GM21360 (cell line): ENCODE results near the gene WDR26.

Experiments used
- ATAC-seq: cut with Tn5 transposase; IDR thresholded peaks from one replicate; pipeline ENCODE4 v1.9.1; 2021; ENCODE audit warnings: mild to moderate bottlenecking, moderate library complexity; ENCODE audit not compliant: unreplicated experiment

The WDR26 gene

GRCh38 chr1:224393294-224393693 lies 41.3 kb downstream of the WDR26 start:
- ATAC-seq: no peak

GRCh38 chr1:224392411-224393249 lies 42.0 kb downstream of the WDR26 start:
- no peak for ATAC-seq

DNA sequence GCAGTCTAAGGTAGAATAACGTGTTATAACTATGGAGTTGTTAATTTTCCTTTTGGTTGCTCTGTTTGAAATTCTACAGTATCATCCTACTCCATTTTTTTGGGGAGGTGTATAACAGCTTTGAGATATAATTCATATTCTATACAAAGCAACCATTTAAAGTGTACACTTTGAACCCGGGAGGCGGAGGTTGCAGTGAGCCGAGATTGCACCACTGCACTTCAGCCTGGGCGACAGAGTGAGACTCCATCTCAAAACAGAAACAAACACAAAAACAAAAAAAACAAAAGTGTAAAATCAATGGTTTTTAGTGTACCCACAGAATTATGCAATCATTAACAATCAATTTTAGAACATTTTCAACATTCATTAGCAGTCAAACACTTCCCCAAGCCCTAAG lies 44.1 kb downstream of the WDR26 start:
- ATAC-seq: no peak

- ATAC-seq: no peak
Observed at GRCh38 chr1:224387943-224388342, 46.7 kb downstream of the WDR26 start.

- ATAC-seq: no peak
Observed at GRCh38 chr1:224387302-224387912, 47.2 kb downstream of the WDR26 start.

GRCh38 chr1:224383218-224383617 lies 51.4 kb downstream of the WDR26 start:
- ATAC-seq: no peak

- no peak for ATAC-seq
Observed at GRCh38 chr1:224381880-224382548, 52.6 kb downstream of the WDR26 start.

GRCh38 chr1:224380003-224380402 lies 54.6 kb downstream of the WDR26 start:
- peak; percentile 61 for ATAC-seq

DNA sequence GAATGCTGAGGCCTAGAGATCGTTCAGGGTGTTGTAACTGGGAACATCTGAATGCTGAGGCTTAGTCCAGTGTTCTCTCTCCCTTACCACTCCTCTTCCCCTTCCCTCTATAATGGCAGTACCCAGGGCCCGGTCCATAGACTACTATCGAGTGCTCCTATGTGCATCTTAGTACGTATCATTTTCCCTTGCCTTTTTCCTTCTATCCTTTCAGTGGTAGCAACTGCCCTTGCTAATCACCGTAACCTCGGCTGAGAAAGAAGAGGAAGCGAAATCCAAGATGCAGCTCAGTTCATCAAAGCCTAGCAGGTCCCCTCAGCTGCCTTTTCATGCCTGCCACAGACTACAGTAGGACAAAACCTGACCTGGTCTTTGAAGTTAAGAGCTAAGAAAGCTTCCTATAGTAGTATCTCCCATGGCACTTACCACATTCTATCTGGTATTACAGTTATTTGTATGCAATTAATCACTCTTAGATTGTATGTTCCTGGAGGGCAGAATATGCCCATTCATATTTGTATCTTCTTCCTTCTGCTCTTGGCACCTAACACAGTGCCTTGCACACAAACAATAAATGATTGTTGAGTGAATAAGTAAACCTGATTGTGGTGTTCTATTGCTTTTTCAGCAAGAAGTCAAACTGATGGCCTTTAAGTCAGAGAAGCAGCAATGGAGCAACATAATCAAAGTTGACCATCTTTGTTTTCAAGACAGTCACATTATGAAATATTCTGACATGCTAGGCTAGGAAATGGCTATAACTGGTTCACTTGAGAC lies 55.6 kb downstream of the WDR26 start:
- ATAC-seq: peak; percentile 37

- peak; percentile 65 for ATAC-seq
Observed at GRCh38 chr1:224377676-224378006, 57.0 kb downstream of the WDR26 start.

GRCh38 chr1:224375059-224375458 lies 59.5 kb downstream of the WDR26 start:
- no peak for ATAC-seq

DNA sequence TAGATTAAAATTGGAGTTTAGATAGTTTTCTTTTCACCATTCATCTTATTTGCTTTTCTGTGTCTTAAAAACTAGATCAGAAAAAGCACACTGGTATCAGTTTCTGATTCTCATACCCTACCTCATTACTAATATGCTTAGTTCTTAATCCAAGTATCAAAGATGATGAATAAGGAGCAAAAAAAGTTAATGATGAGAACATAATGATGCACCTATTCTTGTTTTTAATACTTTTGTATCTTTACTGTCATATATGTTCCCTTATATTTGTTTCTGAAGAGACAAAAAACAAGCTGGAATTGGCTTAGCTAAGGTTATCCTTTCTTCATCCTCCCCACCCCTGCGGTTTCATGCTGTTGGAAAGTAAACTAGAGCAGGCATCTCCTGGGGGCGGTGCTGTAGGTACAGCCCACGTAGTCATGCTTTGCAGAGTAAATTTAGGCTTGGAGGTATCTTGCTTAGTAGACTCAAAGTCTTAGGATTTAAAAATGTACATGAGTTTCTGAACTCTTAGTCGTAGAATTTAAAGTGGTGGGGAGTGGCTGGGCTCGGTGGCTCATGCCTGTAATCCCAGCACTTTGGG lies 61.5 kb downstream of the WDR26 start:
- ATAC-seq: no peak

GRCh38 chr1:224368409-224368808 lies 66.2 kb downstream of the WDR26 start:
- ATAC-seq: peak; percentile 89

DNA sequence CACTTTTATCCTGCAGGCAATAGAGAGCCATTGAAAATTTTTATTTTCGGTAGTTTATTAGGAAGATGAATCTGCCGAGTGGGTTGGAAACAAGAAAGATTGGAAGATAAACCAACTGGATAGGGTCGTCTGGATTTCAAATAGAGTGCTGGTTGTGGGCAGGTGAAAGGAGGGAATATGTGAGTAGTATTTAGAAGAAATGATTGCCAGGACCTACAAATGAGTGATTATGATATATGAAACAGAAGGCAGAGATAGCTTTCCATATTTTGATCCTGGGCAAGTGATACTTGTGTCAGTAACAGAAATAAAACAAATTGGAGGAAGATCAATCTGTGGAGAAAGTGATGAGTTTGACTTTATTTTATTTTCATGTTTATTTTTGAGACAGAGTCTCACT lies 75.4 kb downstream of the WDR26 start:
- ATAC-seq: no peak

DNA sequence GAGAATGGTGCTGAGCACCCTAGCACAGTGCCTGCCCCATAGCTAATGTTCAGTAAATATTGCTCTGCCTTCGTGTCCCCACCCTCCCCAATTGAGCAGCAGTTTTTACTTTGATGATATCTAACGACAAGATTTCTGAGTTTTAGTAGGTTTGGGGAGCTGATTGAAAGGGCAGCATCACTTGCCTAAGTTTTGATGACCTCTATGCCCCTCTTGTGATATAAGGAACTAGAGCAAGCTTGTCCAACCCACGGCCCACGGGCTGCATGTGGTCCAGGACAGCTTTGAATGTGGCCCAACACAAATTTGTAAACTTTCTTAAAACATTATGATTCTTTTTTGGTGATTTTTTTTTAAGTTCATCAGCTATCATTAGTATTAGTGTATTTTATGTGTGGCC lies 76.4 kb downstream of the WDR26 start:
- ATAC-seq: no peak

DNA sequence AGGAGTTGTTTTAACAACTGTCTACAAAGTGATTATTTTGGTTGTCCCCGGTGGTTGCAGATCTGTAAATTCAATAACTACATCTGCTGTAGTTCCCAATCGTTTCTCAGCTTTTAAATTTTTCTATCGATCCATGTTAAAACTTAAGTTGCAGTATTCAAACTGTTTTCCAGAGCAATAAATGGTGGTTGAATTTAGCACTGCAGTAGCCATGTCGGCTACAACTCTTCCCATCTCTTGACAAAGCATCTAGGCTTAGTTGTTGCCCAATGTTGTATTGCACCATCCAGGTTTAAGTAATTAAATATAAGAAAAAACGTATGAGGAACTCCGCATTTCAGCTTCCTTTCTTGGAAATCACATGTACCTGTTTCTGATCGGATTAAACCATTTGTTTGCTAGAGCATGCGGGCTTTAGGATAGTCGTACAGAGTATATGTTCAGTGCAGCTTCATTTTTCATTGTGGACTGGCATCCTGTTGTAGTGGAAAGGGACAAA lies 76.9 kb downstream of the WDR26 start:
- ATAC-seq: no peak

GRCh38 chr1:224356685-224357625 lies 77.6 kb downstream of the WDR26 start, which contains the start of gene CNIH4:
Gene CNIH4, plus strand, starts transcription at chr1:224356879. Its CDS starts 46 bp downstream, at chr1:224356925.
- ATAC-seq: peak; percentile 98

DNA sequence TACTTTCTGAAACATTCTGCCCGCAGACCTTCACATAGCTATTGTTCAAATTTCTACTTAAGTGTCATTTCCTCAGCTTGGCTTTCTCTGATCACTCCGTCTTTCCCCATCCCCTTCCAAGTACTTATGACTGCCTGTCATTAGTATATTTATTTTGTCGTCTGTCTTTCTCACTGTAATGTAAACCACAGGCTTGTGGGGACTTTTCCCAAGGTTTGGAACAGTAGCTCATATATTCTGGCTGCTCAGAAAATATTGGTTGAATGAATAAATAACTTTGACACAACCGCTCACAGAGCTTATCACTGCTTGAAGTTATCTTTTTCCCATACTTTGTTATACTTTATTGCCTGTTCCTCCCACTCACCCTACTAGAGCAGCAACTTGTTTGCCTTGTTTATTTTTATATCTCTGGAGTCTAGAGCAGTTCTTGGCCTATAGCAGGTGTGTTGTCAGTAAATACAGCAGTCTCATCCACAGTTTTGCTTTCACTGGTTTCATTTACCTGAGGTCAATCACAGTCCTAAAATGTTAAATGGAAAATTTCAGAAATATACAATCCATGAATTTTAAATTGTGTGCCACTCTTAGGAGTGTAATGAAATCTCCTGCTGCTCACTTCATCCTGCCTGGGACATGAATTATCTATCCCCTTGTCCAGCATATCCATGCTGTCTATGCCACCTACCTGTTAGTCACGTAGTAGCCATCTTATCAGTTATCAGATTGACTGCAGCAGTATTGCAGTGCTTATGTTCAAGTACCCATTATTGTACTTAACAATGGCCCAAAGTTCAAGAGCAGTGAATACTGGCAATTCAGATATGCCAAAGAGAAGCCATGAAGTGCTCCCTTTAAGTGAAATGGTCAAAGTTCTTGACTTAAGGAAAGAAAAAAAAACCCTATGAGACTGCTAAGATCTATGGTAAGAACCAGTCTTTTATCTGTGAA lies 80.3 kb downstream of the WDR26 start:
- ATAC-seq: no peak
